Subcutaneous abdominal adipose tissue (tissue), 5 donors: ENCODE data around the gene XRCC6.

Experiments
- H3K27ac ChIP-seq: one replicate; pipeline ENCODE4 v1.7.0; 2013; ENCODE audit warnings: low read depth, mild to moderate bottlenecking, inconsistent platforms, low read length, moderate library complexity
- H3K27me3 ChIP-seq, 5 donors: one replicate each; pipeline ENCODE4 v1.7.0; 2013; ENCODE audit warnings: low read length in 5 of 5, inconsistent platforms in 1 of 5; ENCODE audit not compliant: control insufficient read depth in 5 of 5, insufficient read depth in 4 of 5
- H3K36me3 ChIP-seq, 5 donors: one replicate each; pipeline ENCODE4 v1.7.0; 2013; ENCODE audit warnings: low read length in 5 of 5; ENCODE audit not compliant: control insufficient read depth in 5 of 5, insufficient read depth in 5 of 5
- H3K4me1 ChIP-seq, 5 donors: one replicate each; pipeline ENCODE4 v1.7.0; 2013; ENCODE audit warnings: low read length in 5 of 5, mild to moderate bottlenecking in 3 of 5, moderate library complexity in 1 of 5; ENCODE audit not compliant: control insufficient read depth in 5 of 5, insufficient read depth in 5 of 5
- H3K4me3 ChIP-seq, 5 donors: one replicate each; pipeline ENCODE4 v1.7.0; 2013; ENCODE audit warnings: low read length in 5 of 5, low read depth in 1 of 5
- H3K9ac ChIP-seq, 5 donors: one replicate each; pipeline ENCODE4 v1.7.0; 2013; ENCODE audit warnings: low read length in 5 of 5, mild to moderate bottlenecking in 4 of 5, moderate library complexity in 3 of 5
- H3K9me3 ChIP-seq, 5 donors: one replicate each; pipeline ENCODE4 v1.7.0; 2013; ENCODE audit warnings: low read length in 5 of 5; ENCODE audit not compliant: control insufficient read depth in 5 of 5
- donor health status: healthy.
- donor health status: healthy.
- donor health status: healthy.
- donor health status: healthy.
- donor health status: healthy.

XRCC6 gene

GRCh38 chr22:41687901-41688364, 66.8 kb downstream of the XRCC6 start:
- peak overlapping the region; percentile 73 to 93 (median 80) for H3K9ac ChIP-seq
- H3K27me3 ChIP-seq = no peaks in the 10 kb centered on the region
- peak overlapping the region; percentile 69 to 88 (median 85) for H3K4me3 ChIP-seq
- H3K36me3 ChIP-seq = no peaks in the 10 kb centered on the region
- peaks cover 0 to 18% (median 12%) of the 10 kb centered on the region in 5 donors for H3K4me1 ChIP-seq
- no peaks in the 10 kb centered on the region for H3K9me3 ChIP-seq
- peak overlapping the region; percentile 90 for H3K27ac ChIP-seq

- peak within 1 kb of the TSS; percentile 90 for H3K27ac ChIP-seq
- H3K9ac ChIP-seq = peak within 1 kb of the TSS; percentile 73 to 93 (median 90)
- no peaks in the 10 kb centered on the region for H3K9me3 ChIP-seq
- H3K4me1 ChIP-seq = peaks cover 0 to 18% (median 12%) of the 10 kb centered on the region in 5 donors
- H3K36me3 ChIP-seq = peaks cover 0 to 5% (median 3%) of the 10 kb centered on the region in 5 donors
- no peaks in the 10 kb centered on the region for H3K27me3 ChIP-seq
- H3K4me3 ChIP-seq = peak within 1 kb of the TSS; percentile 69 to 88 (median 85)
These were observed 67.5 kb downstream of the XRCC6 start, which contains the start of gene SNU13 for GRCh38 chr22:41688365-41689211. Gene SNU13, minus strand, starts transcription at chr22:41688867. Its CDS starts 71 bp downstream, at chr22:41688796.

GRCh38 chr22:41690476-41690875, 69.4 kb downstream of the XRCC6 start:
- H3K36me3 ChIP-seq = peaks cover 0 to 15% (median 9%) of the 10 kb centered on the region in 5 donors
- no peak overlapping the region for H3K4me3 ChIP-seq
- H3K27me3 ChIP-seq = no peaks in the 10 kb centered on the region
- H3K27ac ChIP-seq = no peak overlapping the region
- H3K9ac ChIP-seq = no peak overlapping the region
- peaks cover 0 to 18% (median 12%) of the 10 kb centered on the region in 5 donors for H3K4me1 ChIP-seq
- no peaks in the 10 kb centered on the region for H3K9me3 ChIP-seq

- H3K4me3 ChIP-seq = no peak overlapping the region
- H3K9ac ChIP-seq = no peak overlapping the region
These were observed 74.1 kb downstream of the XRCC6 start for GRCh38 chr22:41695211-41695610.

GRCh38 chr22:41696703-41697102, 75.6 kb downstream of the XRCC6 start:
- peak overlapping the region in 1 of 5 donors; percentile 62 for H3K4me3 ChIP-seq
- H3K9me3 ChIP-seq = no peaks in the 10 kb centered on the region
- H3K9ac ChIP-seq = peak overlapping the region in 2 of 5 donors; percentile 44 to 53
- H3K36me3 ChIP-seq = peaks cover 0 to 15% (median 9%) of the 10 kb centered on the region in 5 donors
- H3K4me1 ChIP-seq = peaks cover 0 to 21% (median 18%) of the 10 kb centered on the region in 5 donors
- no peaks in the 10 kb centered on the region for H3K27me3 ChIP-seq
- no peak overlapping the region for H3K27ac ChIP-seq

More at GRCh38 chr22:41695211-41695610, 74.1 kb downstream of the XRCC6 start:
- Histone ChIP-seq H3K27ac (no peak overlapping the region), H3K36me3 (peaks cover 0 to 15% (median 9%) of the 10 kb centered on the region in 5 donors), H3K27me3 (no peaks in the 10 kb centered on the region), H3K9me3 (no peaks in the 10 kb centered on the region), H3K4me1 (peaks cover 0 to 21% (median 18%) of the 10 kb centered on the region in 5 donors)

GRCh38 chr22:41697126-41697775, 76.2 kb downstream of the XRCC6 start:
- no peaks in the 10 kb centered on the region for H3K9me3 ChIP-seq
- no peaks in the 10 kb centered on the region for H3K27me3 ChIP-seq
- H3K36me3 ChIP-seq = peaks cover 0 to 15% (median 9%) of the 10 kb centered on the region in 5 donors
- H3K9ac ChIP-seq = peak overlapping the region in 3 of 5 donors; percentile 36 to 53 (median 44)
- H3K4me3 ChIP-seq = peak overlapping the region in 4 of 5 donors; percentile 31 to 62 (median 50)
- H3K4me1 ChIP-seq = peaks cover 0 to 21% (median 18%) of the 10 kb centered on the region in 5 donors
- H3K27ac ChIP-seq = no peak overlapping the region

- H3K36me3 ChIP-seq = peaks cover 0 to under 1% (median 0%) of the 10 kb centered on the region in 5 donors
- peak within 1 kb of the TSS in 1 of 5 donors; percentile 53 for H3K9ac ChIP-seq
- no peaks in the 10 kb centered on the region for H3K9me3 ChIP-seq
- no peak within 1 kb of the TSS for H3K27ac ChIP-seq
- peak within 1 kb of the TSS in 4 of 5 donors; percentile 13 to 34 (median 26) for H3K4me3 ChIP-seq
- peaks cover 0 to 21% (median 18%) of the 10 kb centered on the region in 5 donors for H3K4me1 ChIP-seq
- H3K27me3 ChIP-seq = no peaks in the 10 kb centered on the region
These were observed 78.4 kb downstream of the XRCC6 start, which contains the start of gene MEI1 for GRCh38 chr22:41699264-41700107. Gene MEI1, plus strand, starts transcription at chr22:41699503. Its CDS starts 36 bp downstream, at chr22:41699539.

- H3K4me1 ChIP-seq = peaks cover 0 to 21% (median 18%) of the 10 kb centered on the region in 5 donors
- H3K9ac ChIP-seq = no peak overlapping the region
- no peaks in the 10 kb centered on the region for H3K36me3 ChIP-seq
- H3K27ac ChIP-seq = no peak overlapping the region
- no peaks in the 10 kb centered on the region for H3K27me3 ChIP-seq
- no peaks in the 10 kb centered on the region for H3K9me3 ChIP-seq
- H3K4me3 ChIP-seq = no peak overlapping the region
These were observed 78.9 kb downstream of the XRCC6 start for GRCh38 chr22:41700108-41700364.

- Histone ChIP-seq H3K9me3 (no peaks in the 10 kb centered on the region), H3K4me1 (peaks cover 0 to 8% (median 7%) of the 10 kb centered on the region in 5 donors), H3K27ac (no peak overlapping the region), H3K36me3 (no peaks in the 10 kb centered on the region), H3K4me3 (no peak overlapping the region), H3K9ac (no peak overlapping the region), H3K27me3 (no peaks in the 10 kb centered on the region)
These were observed 81.7 kb downstream of the XRCC6 start for GRCh38 chr22:41702763-41703162.
